Body of pancreas (tissue), 4 donors: ENCODE results near the gene CEBPG.

Experiments used
- CTCF ChIP-seq, 7 experiments: fragments of 450-650 bp in 4 of 7; fragments of 200-600 bp in 3 of 7; sonication (generic) in 3 of 7; IDR thresholded peaks; one replicate each; pipeline ENCODE4 v1.5.1; 2016 to 2019; ENCODE audit warnings: antibody characterized with exemption in 7 of 7
- POLR2A ChIP-seq, 3 donors: fragments of 450-650 bp; IDR thresholded peaks; one replicate each; pipeline ENCODE4 v1.6.1; 2016; ENCODE audit warnings: antibody characterized with exemption in 3 of 3, mild to moderate bottlenecking in 2 of 3

- no peak for TF ChIP-seq CTCF (IDR thresholded peaks at IDR 0.05)
- no peak for TF ChIP-seq POLR2A (IDR thresholded peaks at IDR 0.05)
Measured at GRCh38 chr19:33402421-33403220, 29.1 kb downstream of the CEBPG start.
